Fibroblast of lung (primary cell): Measurements from ENCODE around the gene CXCR4.

ENCODE experiments used
- CTCF ChIP-seq, 2 donors: IDR thresholded peaks in 1 of 2; conservative IDR thresholded peaks in 1 of 2; 1 replicate in 1 of 2; 2 replicates in 1 of 2; pipeline ENCODE4 v1.5.1; 2011 to 2012; ENCODE audit warnings: low read length in 2 of 2, control low read depth in 1 of 2, inconsistent platforms in 1 of 2, low read depth in 1 of 2, mild to moderate bottlenecking in 1 of 2
- EZH2 ChIP-seq: IDR thresholded peaks from 2 replicates; pipeline ENCODE4 v1.5.1; 2012; ENCODE audit warnings: low read length, control low read depth, mild to moderate bottlenecking; ENCODE audit errors: missing control alignments

GRCh38 chr2:136143603-136144451 lies 25.9 kb upstream of the CXCR4 start:
- TF ChIP-seq CTCF (conservative IDR thresholded peaks at IDR 0.05 in 1 of 2, IDR thresholded peaks at IDR 0.05 in 1 of 2; ENCODE audit: low read depth in 1 of 2, low read length in 2 of 2) (no peak), EZH2 (no peak)
